ENCODE data around the gene MANBA. TPM values are rescaled to one million over a fixed set of nuclear protein-coding genes. Genes with fewer than 3 reads are reported as not detected.

MANBA gene
- total and polyA plus RNA-seq, 12 donors: 8.9 to 47.7 (median 27.7) TPM

DNA sequence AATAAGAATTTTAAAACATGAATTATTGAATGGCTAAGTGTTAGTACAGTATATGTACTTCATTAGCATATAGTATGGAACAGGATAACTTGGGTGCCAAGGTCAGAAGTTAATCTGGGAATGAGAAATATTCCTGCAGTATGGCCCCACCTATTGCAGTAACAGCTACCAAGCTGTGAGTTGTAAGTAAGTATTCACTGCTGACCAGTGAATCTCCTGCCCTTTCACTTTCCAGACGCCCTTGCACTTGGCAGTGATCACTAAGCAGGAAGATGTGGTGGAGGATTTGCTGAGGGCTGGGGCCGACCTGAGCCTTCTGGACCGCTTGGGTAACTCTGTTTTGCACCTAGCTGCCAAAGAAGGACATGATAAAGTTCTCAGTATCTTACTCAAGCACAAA is 154.5 kb downstream of the MANBA start:
- H3K27me3 ChIP-seq: no peaks in the 10 kb centered on the region
- H3K27ac ChIP-seq: no peak overlapping the region
- no peak overlapping the region for H3K4me3 ChIP-seq
- DNase-seq (no peak), ATAC-seq (peak in 1 of 8 donors; percentile 11)
- intact Hi-C loops (cut with DNase I): loop anchor here in 3 of 10 donors (10.0 kb wide), 3 partner anchors 101 to 489 kb away; partner anchors contain the start of genes BDH2 (in 1 of the 3) and NFKB1 (in 1 of the 3)
- H3K4me1 ChIP-seq: no peaks in the 10 kb centered on the region
- H3K9me3 ChIP-seq: no peaks in the 10 kb centered on the region
- TF ChIP-seq, protein P1, sequence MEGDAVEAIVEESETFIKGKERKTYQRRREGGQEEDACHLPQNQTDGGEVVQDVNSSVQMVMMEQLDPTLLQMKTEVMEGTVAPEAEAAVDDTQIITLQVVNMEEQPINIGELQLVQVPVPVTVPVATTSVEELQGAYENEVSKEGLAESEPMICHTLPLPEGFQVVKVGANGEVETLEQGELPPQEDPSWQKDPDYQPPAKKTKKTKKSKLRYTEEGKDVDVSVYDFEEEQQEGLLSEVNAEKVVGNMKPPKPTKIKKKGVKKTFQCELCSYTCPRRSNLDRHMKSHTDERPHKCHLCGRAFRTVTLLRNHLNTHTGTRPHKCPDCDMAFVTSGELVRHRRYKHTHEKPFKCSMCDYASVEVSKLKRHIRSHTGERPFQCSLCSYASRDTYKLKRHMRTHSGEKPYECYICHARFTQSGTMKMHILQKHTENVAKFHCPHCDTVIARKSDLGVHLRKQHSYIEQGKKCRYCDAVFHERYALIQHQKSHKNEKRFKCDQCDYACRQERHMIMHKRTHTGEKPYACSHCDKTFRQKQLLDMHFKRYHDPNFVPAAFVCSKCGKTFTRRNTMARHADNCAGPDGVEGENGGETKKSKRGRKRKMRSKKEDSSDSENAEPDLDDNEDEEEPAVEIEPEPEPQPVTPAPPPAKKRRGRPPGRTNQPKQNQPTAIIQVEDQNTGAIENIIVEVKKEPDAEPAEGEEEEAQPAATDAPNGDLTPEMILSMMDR (IDR thresholded peaks at IDR 0.05): no peak
- H3K36me3 ChIP-seq: peaks cover 0 to 100% (median 40%) of the 10 kb centered on the region in 9 donors
- 59 to 71% methylated on average over 3 of the region's 3 CpGs for WGBS, 2 donors

DNA sequence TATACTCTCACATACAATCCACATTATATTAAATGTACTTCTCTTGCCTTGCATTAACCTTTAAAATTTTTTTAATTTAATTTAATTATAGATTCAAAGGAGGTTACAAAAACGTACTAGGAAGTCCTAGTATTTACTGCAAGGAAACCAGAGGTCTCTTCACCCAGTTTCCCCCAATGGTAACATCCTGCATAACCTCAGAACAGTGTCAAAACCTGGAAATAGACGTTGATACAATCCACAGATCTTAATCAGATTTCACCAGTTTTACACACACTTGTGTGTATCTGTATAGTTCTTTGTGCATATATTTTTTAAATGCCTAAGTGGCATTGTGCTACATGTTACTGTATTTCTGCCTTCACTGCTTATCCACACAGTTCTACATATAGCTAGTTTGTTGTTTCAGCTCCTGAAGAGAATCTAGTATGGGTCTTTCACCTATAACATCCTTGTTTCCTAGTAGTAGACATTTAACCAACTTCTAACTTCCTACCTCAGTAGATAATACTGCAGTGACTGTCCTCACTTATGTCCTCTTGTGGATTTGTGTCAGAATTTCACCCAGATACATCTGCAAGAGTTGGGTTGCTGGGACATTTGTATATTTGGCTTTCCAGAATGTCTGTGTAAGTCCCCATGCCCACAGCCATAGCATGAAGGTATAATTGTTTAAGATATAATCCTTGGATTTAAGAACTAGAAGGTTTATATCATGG is 156.4 kb downstream of the MANBA start:
- TF ChIP-seq, protein P1 (IDR thresholded peaks at IDR 0.05): no peak
- H3K4me3 ChIP-seq: no peak overlapping the region
- H3K27me3 ChIP-seq: no peaks in the 10 kb centered on the region
- peaks cover 0 to 100% (median 39%) of the 10 kb centered on the region in 9 donors for H3K36me3 ChIP-seq
- no peak overlapping the region for H3K27ac ChIP-seq
- intact Hi-C loops (cut with DNase I): loop anchor here in 3 of 10 donors (10.0 kb wide), 3 partner anchors 100 to 490 kb away; partner anchors contain the start of genes BDH2 (in 1 of the 3) and NFKB1 (in 1 of the 3)
- H3K4me1 ChIP-seq: no peaks in the 10 kb centered on the region
- no peak for DNase-seq
- WGBS, 2 donors: 66 to 67% methylated on average over 2 of the region's 2 CpGs
- H3K9me3 ChIP-seq: no peaks in the 10 kb centered on the region
- ATAC-seq: no peak

DNA sequence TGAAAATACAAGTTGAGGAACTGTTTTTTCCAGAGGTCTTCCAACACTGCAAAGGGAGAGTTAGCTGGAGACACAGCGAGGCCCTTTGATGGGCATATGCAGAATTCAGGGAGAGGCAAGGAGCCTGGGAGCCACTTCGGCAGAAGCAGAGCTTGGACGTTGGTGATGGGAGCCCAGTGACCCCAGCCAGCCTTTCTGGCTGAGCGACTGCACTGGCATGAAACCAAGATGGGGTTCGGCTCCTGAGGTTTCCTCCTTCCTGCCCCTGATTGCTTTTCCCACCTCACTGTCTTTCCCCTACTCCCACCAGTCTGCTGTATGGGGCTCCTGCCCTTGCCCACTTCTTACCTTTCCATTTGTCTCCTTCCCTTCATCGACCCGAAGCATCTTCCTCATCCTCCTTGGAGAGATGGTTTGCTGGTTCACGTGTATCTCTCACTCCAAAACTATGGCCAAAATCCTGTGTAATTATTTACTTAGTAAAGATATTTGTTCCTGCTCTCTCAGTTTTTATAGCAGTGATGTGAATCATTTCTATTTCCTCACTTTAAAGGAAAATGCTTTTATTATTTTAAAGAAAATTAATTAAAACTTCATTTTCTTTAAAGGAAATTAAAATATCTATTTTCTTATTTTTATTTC is 159.1 kb downstream of the MANBA start:
- TF ChIP-seq, protein P1 (IDR thresholded peaks at IDR 0.05): no peak
- Histone ChIP-seq H3K27ac (no peak overlapping the region), H3K4me3 (no peak overlapping the region), H3K36me3 (peaks cover 0 to 100% (median 27%) of the 10 kb centered on the region in 9 donors), H3K27me3 (no peaks in the 10 kb centered on the region), H3K4me1 (peaks cover 0 to 19% (median 6%) of the 10 kb centered on the region in 9 donors), H3K9me3 (no peaks in the 10 kb centered on the region)
- no peak for DNase-seq
- intact Hi-C loops (cut with DNase I): loop anchor here in 3 of 10 donors (10.0 kb wide), 3 partner anchors 97 to 493 kb away; partner anchors contain the start of genes BDH2 (in 1 of the 3) and NFKB1 (in 1 of the 3)
- WGBS, 2 donors: 84 to 90% methylated on average over 8 of the region's 8 CpGs
- no peak for ATAC-seq

DNA sequence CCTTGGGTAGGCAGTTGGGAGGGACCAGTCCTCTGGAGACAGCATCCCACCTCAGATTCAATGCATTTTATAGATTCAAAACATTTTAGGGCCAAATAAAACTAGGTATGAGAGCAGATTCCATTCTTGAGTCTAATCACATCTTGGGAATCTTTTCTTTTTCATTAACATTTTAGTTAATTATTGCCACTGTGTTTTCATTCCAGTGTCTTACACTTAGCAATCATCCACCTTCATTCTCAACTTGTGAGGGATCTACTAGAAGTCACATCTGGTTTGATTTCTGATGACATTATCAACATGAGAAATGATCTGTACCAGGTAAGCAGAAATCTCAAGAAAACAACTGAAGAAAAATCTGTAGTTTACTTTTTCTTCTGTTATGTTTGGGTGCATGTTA is 160.1 kb downstream of the MANBA start:
- TF ChIP-seq, protein P1 (IDR thresholded peaks at IDR 0.05): no peak
- Histone ChIP-seq H3K4me3 (no peak overlapping the region), H3K36me3 (peaks cover 0 to 100% (median 32%) of the 10 kb centered on the region in 9 donors), H3K27me3 (no peaks in the 10 kb centered on the region), H3K9me3 (no peaks in the 10 kb centered on the region), H3K27ac (no peak overlapping the region), H3K4me1 (peaks cover 0 to 19% (median 6%) of the 10 kb centered on the region in 9 donors)
- intact Hi-C loops (cut with DNase I): loop anchor here in 3 of 10 donors (10.0 kb wide), 3 partner anchors 96 to 494 kb away; partner anchors contain the start of genes BDH2 (in 1 of the 3) and NFKB1 (in 1 of the 3)
- ATAC-seq (no peak), DNase-seq (no peak)

All from heart right ventricle (tissue), 16 donors.